Activated CD8-positive, alpha-beta memory T cell treated with anti-CD3 and anti-CD28 coated beads, Interleukin-2, amount 50 U/mL, for 4 hours (primary cell): ENCODE results near the gene ALX4.

Source experiments
- DNase-seq: peaks from one replicate; pipeline ENCODE4 v3.0.0-alpha.2; 2020

ALX4 gene

GRCh38 chr11:44313761-44314489 is 4.0 kb upstream of the ALX4 start:
- no peak for DNase-seq

DNA sequence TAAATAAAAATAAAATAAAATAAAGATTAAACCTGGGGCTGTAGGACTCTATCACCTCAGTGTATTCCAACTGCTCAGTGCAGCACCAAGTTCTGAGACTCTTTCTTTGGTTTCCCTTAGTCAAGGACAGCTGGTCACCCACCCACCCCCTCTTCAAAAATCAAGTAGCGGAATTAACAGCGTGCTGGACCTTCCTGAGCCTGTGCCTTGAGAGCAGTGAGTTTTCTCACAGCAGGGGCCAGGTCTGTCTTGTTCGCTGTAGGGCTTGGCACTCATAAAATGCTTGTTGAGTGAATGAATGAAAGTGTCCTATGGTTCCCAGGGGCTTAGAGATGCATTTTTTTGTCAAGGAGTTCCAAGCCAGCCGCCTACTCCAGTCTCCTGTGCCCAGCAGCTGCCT is 2.9 kb upstream of the ALX4 start:
- DNase-seq = no peak

DNA sequence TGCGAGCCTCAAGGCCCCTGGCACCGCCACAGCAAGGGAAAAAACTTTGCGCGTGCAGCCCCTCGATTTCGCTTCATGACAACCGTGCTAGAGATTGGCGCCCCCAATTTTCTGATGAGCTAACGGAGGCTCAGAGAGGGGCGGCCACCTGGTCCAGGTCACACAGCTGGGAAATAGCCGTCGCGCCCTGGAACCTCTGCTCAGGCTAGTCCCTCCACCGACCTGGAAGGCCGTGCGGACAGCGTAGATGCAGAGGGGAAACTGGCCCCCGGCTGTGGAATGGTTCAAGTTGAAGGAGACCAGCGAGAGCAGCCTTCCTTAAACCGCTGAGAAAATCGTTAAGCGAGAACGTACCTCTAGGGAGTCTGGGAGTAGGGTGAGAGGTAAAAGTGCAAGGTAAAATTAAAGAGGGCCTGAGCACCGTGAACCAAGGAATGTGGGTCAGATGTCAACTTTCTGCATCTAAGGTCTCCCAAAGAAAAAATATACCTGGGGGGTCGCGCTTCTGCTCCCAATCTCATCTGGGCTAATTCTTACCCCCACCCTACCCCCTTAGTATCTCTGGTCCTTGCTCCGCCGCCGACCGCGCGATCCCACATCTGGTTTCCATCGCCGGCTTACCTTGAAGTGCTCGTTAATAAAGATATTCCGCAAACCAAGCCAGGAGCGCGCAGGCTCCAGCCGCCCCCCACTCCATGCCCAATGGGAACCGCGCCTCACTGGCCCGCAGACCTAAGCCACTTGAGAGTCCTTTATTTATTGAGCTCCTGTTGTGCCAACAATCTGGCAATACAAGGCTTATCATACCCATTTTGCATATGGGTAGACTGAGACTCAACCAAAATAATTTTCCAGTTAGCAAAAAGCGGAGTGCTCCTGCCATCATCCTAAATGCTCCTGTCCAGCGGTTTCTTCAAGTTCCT is 1.7 kb upstream of the ALX4 start:
- DNase-seq = no peak

DNA sequence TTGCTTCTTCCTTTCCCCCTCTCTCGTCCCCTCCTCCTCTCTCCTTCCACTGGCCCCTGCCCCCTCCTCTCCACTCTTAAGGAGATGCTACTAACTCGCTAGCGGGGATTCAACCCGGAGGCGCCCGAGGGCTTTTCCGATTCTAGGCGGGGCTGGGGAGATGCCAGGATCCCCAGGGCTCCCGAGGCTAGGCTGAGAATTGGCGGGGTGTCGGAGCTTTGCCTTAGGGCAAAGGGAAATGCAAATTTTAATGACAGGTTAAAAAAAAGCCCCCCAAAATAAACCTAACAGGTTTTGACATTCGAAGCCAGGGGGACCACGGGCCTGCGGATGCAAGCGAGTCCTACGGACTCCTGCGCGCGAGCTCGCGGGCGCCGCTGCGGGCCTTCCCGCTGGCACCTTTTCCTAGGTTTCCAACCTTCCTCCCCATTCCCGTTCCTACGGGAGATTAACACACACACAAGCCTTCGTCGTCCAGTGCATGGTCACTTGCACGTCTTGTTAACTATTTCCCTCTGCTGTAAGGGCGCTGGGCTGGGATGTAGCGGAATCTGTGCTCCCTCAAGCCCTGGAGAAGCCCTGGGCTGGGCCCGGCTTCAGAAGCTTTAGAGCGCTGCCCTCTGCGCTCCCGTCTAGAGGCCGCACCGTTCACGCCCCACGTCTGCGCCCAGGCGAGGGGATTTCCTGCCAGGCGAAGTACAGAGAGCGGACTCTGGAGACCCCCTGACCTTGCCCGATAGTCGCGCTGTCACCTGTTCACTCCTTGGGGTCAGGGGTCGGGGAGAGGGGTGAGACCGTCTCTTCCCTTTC is 729 bp upstream of the ALX4 start:
- DNase-seq = no peak

- no peak for DNase-seq
Measured at GRCh38 chr11:44310206-44310462, 195 bp upstream of the ALX4 start.

DNA sequence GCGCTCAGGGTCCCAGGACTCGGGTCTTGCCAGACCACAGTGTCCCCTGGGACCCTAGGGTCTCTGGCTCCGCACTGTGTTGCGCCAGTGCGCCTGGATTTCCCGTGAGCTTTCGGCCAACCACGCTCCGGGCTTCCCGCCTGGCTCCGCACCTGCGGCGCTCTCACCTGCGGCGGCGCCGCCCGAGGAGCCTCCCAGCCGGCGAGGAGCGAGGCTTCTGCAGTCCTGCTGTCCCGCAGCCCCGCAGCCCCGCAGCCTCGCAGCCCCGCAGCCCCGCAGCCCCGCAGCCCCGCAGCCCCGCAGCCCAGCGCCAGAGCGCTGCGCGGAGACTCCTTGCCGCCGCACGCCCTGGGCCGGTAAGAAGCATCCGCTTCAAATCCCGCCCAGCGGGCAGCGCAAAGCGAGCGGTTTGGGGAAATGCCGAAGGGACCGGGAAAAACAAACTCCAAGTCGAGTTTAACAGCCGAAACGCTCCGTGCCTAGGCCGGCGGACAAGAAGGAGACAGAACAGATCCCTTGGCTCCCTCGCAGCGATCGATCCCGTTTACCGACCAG is 939 bp downstream of the ALX4 start:
- no peak for DNase-seq

DNA sequence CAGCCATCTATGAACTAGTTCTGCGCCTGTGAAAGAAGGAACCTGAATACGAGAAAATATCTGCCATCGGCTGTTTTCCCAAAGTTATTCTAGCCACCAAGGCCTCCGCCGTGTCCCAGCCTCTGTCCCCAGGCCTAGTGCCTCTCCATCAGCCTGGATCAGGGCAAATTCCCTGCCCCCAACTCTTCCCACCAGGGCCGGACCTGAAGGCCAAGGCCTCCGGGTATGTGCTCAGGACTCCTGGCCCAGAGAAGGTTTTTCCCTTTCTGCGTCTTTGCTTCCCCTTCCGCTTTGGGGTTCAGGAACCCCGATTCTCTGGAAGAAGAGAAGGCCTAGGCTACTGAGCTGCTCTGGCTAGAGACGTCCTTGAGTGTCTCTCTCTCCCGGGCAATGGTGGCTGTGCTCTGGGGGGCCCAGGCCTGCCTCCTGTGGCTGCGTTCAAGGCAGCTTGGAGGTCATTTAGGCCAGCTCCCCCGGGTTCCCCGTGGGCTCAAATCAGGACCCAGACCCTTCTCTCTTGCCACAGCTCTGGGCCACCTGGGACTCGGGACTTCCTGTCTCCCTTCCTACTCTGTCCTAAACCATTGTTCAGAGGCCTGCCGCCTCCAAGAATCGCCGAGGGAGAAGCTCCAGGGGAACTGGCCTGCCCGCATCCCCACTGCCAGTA is 1.6 kb downstream of the ALX4 start:
- DNase-seq = no peak

GRCh38 chr11:44307340-44308099 is 2.4 kb downstream of the ALX4 start:
- no peak for DNase-seq

- DNase-seq = no peak
Measured at GRCh38 chr11:44306918-44307244, 3.1 kb downstream of the ALX4 start.

DNA sequence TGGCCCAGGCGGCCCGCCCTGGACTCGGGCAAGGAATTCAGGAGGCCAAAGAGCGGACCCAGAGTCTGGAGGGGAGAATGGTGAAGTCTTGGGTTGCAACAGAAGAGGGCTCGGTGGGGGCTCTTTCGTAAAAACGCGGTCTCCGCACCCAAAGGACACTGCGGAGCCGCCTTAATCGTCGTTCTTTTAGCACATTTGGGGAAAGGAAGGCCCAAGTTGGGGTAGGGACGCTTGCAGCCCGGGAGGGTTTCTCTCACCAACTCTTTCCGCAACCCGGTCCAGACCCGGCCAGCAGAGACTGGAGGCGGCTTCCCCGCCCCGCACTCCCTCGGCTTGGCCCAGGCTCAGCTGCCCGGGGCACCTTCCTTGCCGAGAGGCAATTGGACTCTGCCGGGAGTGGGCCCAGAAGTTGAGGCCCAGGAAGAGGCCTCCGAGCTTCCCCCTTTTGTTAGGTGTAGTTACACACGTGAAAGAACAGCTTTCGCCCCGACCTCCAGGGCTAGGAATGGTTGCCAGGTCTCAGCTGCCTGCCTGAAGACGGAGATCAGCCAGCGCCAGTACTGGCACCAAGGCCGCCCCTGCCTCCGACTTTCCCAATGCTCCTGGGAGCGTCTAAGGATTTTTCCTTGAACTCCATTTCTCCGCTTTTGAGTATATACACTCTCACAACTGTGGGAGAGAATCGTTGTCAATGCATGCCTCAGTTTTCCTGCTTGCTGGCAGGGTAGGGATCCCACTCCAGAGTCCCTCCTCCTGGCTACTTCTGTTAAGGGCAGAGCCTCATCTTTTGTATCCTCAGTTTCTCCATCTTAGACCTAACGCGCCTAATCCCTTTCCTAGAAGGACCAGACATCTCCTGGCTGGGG is 3.7 kb downstream of the ALX4 start:
- DNase-seq = no peak

- no peak for DNase-seq
Measured at GRCh38 chr11:44305470-44306051, 4.4 kb downstream of the ALX4 start.

GRCh38 chr11:44305026-44305469 is 4.9 kb downstream of the ALX4 start:
- DNase-seq = no peak

DNA sequence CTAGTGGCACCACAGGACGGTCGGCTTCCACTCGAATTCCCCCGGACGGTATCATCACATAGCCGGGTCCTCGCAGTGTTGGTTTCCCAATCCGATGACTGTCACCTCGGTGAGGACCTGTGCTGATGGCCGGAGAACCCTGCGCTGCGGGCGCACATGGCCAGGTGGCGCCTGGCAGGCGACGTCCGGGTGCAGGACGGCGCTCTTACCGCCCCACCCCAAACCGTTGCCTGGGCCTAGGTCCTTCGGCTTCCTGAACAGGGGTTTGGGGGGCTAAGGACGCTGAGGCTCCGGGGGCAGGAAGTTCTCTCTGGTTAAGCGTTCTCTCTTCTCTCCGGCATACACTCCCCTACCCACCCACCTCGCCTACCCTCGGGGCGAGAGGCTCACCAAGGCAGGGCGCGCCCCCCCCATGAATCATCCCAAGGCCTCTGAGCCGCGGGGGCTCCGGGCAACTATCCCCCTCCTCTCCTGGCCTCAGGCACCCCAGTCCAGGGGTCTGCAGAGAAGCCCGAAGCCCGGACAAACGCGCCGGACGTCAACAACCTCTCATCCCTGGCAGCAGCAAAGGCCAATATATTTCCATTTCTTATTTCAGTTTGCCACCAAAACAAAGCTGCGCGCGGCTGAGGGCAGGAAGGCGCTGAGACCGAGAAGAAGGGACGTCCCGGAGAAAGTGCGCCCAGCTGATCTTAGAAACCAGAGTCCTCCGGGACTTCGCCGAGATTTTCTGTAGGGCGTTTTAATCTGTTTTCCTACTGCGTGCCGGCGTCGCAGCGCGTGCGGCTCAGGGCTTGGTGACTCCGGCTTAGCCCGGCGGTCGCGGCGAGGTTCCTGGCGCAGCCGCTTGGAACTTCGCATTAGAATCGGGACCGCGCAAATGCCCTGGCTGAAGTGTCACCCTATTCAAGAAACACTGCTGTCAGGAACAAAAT is 5.6 kb downstream of the ALX4 start:
- DNase-seq = no peak

DNA sequence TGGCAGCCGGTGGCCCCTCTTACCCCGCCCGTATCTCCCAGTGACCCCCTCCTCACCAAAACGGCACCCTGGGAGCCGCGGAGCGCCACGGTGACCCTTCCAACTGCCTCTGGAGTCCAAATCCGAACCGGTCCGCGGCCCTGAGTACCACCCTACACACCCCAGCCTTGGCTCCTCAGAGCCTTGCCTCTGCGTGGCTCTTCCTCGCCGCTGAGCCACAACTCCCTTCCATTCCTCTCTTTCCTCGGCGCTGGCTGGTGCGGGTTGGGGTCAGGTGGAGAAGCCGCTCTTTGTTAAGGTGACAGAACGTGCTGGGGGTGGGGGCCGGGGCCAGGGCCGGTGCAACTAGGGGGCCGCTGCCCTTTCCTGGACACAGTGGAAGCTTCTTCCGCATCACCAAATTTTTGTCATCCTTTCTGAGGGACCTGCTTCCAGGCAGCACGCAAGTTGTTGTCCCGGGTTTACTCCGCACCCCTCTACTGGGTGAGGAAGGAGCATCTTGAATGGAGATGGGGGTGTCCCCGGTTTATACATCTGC is 6.5 kb downstream of the ALX4 start:
- DNase-seq = no peak

GRCh38 chr11:44301564-44302271 is 8.2 kb downstream of the ALX4 start:
- no peak for DNase-seq

DNA sequence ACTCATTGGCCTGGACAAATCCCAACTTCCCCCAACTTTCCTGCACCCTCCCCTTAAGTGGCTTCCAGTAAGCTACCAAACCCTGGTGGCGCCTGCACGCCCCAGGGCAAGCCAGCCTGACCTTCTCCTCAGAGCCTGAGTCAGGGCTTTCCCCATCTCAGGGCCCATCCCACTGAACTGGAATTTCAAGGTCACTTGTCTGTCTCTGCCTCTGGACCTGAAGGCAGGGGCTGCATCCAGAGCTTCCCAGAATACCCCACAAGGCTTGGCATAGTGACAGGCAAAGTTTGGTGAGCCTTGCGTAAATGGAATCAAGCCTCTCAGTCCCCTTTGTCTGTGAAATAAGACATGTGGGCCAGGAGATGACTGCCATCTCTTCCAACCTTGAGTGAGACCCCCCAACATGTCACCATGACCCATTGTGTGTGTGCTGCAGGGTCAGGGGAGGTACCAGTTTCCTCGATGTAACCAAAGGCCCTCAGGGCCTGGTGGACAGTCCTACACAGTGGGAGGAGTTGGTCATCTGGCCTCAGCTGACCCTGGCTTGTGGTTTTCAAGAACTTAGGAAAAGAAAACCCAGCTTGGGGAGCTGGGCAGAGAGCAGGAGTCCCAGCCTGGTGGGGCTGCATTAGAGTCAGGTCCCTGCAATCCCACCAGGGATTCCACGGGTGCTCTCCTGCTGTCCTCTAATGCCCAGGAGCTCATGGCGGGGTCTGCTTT is 8.9 kb downstream of the ALX4 start:
- DNase-seq = no peak

GRCh38 chr11:44298862-44299261 is 11.1 kb downstream of the ALX4 start:
- no peak for DNase-seq

- DNase-seq = no peak
Measured at GRCh38 chr11:44290208-44290607, 19.7 kb downstream of the ALX4 start.
